GM13976 (cell line): ENCODE measurements around the gene GALC.

ENCODE experiments used
- DNase-seq: peaks from one replicate; pipeline ENCODE4 v3.0.0; 2012; ENCODE audit warnings: low spot score
- in situ Hi-C: fragments of 300-500 bp; cut with MboI; formaldehyde crosslinking; loops from one replicate; pipeline ENCODE4 v1.12.0; 2022; ENCODE audit warnings: low sequenced_read_pairs, mixed read lengths, inconsistent platforms; ENCODE audit not compliant: unreplicated experiment
- TF ChIP-seq, protein P1 (sequence below): IDR thresholded peaks from 2 replicates; pipeline ENCODE4 v1.5.1; 2012; ENCODE audit warnings: borderline replicate concordance, mild to moderate bottlenecking; ENCODE audit not compliant: insufficient read depth; ENCODE audit errors: extremely low read depth, missing control alignments, control extremely low read depth

The GALC gene

GRCh38 chr14:87975636-87976035 is 17.3 kb downstream of the GALC start:
- in situ Hi-C loops, result no loop called here
- no peak for DNase-seq
- TF ChIP-seq, protein P1, sequence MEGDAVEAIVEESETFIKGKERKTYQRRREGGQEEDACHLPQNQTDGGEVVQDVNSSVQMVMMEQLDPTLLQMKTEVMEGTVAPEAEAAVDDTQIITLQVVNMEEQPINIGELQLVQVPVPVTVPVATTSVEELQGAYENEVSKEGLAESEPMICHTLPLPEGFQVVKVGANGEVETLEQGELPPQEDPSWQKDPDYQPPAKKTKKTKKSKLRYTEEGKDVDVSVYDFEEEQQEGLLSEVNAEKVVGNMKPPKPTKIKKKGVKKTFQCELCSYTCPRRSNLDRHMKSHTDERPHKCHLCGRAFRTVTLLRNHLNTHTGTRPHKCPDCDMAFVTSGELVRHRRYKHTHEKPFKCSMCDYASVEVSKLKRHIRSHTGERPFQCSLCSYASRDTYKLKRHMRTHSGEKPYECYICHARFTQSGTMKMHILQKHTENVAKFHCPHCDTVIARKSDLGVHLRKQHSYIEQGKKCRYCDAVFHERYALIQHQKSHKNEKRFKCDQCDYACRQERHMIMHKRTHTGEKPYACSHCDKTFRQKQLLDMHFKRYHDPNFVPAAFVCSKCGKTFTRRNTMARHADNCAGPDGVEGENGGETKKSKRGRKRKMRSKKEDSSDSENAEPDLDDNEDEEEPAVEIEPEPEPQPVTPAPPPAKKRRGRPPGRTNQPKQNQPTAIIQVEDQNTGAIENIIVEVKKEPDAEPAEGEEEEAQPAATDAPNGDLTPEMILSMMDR, result no peak

DNA sequence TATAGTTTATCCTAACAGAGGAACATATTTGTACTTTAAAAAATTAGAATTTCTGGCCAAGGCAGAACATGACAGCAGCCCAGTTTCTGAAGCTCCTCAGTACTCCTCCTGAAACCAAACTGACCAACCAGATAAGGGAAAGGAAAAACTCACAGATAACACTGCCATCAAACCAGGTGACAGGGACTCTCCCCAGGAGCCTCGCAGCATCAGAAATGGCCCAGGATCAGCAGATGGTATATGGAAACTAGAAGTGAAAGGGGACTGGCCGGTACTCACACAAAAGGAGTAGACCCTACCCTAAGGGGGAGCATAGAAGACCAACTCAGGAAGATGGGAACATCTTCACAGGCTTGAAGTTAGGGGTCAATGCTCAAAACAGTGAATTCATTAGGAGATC is 22.0 kb downstream of the GALC start:
- in situ Hi-C loops, result no loop called here
- peak; percentile 32 for DNase-seq
- TF ChIP-seq, protein P1, result no peak

DNA sequence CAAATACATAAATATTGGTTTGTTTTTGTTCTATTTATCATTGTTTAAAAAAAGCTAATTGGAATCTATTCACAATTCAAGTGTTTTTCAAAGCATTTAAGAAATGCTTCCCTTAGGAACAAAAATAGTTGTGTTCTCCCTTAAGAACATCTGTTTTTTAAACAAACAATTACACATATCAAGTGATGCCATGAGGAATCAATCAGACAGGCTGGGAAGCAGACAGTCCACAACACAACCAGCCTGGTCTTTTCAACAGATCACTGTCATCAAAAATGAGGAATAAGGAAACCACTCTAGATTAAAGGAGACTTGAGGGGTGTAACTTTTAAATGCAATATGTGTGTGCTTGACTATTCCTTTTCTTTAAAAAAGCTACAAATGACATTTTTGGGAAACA is 25.5 kb downstream of the GALC start:
- in situ Hi-C loops, result no loop called here
- DNase-seq, result no peak
- TF ChIP-seq, protein P1, result no peak

DNA sequence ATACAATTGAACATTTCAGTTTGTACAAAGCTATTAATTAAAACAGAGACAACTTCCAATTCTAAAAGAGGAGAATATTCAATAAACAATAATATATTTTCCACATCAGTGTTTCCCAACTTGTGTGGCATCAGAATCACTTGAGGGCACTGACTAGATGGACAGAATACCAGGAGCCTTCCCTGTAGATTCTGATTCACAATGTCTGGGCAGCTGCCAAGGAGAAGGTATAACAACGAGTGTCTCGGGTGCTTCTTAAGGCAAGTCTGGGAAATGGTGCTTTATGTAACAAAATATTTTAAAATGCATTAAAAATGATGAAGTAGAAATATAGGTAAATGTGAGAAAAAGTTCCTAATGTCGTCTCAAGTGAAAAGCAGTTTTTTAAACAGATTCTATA is 26.2 kb downstream of the GALC start:
- DNase-seq, result no peak
- in situ Hi-C loops, result no loop called here
- TF ChIP-seq, protein P1, result no peak

GRCh38 chr14:87961246-87961645 is 31.7 kb downstream of the GALC start:
- in situ Hi-C loops, result no loop called here
- DNase-seq, result no peak
- TF ChIP-seq, protein P1, result no peak

GRCh38 chr14:87960013-87960787 is 32.8 kb downstream of the GALC start:
- TF ChIP-seq, protein P1, result no peak
- no peak for DNase-seq
- in situ Hi-C loops, result no loop called here
